GM10248 (cell line): ENCODE data around the gene PPP1R11.
"Not testable (repeated sequence)": the region's sequence is repeated elsewhere in the genome, so short reads cannot be mapped to it uniquely, and the experiment has no call there.

ENCODE experiments used
- CTCF ChIA-PET: fragments of 300-600 bp; sonication (Branson Sonifier 250); formaldehyde crosslinking; extraction: SDS; loops from one replicate; lab custom pipeline; 2021; ENCODE audit warnings: antibody characterized with exemption; lab: Yijun Ruan, JAX
- POLR2A ChIA-PET: fragments of 350-650 bp; sonication (Branson Sonifier 250); formaldehyde crosslinking; extraction: SDS; loops from one replicate; lab custom pipeline; 2020; ENCODE audit warnings: antibody characterized with exemption; lab: Yijun Ruan, JAX
- DNase-seq: peaks from one replicate; pipeline ENCODE4 v3.0.0; 2012; ENCODE audit errors: extremely low spot score
- TF ChIP-seq, protein P1 (sequence below): IDR thresholded peaks from 2 replicates; pipeline ENCODE4 v1.5.1; 2012; ENCODE audit warnings: mild to moderate bottlenecking, low read depth; ENCODE audit errors: extremely low read depth, missing control alignments, control extremely low read depth

The PPP1R11 gene

DNA sequence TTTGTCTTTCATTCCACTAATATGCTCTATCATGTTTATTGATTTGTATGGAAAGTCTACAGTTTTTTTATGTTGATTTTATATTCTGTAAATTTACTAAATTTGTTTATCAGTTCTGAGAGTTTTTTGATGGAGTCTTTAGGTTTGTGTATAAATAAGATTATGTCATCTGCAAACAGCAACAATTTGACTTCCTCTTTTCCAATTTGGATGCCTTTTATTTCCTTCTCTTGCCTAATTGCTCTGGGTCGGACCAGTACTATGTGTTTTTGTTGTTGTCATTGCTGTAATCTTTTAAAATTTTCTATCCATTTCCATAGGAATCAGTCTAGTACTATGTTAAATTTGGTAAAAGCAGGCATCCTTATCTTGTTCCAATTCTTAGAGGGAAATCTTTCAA lies 37.4 kb upstream of the PPP1R11 start:
- DNase-seq: no peak
- ChIA-PET POLR2A (no interaction called here), CTCF (interaction anchor here (1.2 kb wide), 1 partner anchor 10 kb away, joined by 4 read pairs; no protein-coding TSS in a partner anchor)
- TF ChIP-seq, protein P1, sequence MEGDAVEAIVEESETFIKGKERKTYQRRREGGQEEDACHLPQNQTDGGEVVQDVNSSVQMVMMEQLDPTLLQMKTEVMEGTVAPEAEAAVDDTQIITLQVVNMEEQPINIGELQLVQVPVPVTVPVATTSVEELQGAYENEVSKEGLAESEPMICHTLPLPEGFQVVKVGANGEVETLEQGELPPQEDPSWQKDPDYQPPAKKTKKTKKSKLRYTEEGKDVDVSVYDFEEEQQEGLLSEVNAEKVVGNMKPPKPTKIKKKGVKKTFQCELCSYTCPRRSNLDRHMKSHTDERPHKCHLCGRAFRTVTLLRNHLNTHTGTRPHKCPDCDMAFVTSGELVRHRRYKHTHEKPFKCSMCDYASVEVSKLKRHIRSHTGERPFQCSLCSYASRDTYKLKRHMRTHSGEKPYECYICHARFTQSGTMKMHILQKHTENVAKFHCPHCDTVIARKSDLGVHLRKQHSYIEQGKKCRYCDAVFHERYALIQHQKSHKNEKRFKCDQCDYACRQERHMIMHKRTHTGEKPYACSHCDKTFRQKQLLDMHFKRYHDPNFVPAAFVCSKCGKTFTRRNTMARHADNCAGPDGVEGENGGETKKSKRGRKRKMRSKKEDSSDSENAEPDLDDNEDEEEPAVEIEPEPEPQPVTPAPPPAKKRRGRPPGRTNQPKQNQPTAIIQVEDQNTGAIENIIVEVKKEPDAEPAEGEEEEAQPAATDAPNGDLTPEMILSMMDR: no peak

DNA sequence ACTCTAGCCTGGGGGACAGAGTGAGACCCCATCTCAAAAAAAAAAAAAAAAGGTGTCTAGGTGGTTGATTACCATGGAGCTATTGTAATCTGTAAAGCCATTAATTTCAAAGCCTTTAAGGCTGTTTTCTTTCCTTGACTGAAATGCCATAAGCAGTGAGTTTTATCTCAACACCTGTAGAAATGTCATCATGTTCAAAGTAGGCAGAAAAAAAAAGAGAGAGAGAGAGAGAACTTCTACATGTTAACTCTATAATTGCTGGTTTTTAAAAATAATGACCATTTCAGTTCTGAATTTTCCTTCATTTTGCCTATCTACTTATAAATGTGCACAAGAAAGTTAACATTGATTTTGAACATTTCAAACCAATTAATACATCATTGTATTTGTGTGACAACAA lies 35.6 kb upstream of the PPP1R11 start:
- ChIA-PET POLR2A (no interaction called here), CTCF (interaction anchor here (1.5 kb wide), 1 partner anchor 14 kb away, joined by 3 read pairs; no protein-coding TSS in a partner anchor)
- no peak for DNase-seq
- TF ChIP-seq, protein P1: no peak

DNA sequence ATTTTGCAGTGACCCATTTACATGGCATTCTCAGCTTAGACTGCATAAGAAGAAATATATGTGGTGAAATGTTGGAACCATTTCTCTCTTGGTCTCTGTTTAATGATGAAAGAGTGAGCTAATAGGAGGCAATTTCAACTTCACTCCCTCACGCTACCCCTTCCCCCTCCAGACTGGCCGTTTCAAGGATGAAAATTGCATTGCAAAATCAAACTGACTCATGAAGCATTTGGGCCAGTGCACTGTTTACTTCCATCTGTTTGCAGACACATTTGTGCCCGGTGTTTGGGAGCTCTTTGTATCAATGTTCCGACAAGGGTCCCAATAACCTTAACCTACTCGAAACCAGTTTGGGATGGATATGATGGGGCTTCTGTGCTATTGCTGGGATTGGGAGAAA lies 33.6 kb upstream of the PPP1R11 start:
- POLR2A ChIA-PET, DNase-seq: not testable (repeated sequence)
- CTCF ChIA-PET: interaction anchor here (1.2 to 1.3 kb wide), 2 partner anchors 10 to 57 kb away, joined by 3 to 4 read pairs; no protein-coding TSS in a partner anchor

DNA sequence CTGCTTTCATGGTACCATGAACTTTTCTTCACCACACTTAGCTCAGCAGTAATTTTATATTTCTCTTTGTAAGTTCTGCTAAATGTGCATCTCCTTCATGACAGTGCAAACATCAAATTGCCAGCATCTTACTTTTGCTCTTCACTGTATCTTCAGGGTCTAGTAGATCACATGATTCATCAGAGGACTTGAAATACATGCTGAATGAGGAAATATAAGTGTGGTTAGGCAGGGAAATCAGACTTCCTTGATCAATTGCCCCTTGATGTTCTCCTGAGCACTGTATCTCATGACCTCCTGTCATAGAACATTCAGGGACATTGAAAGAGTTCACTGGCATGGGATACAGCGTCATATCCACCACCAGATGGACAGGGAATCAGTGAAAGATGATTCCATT lies 31.2 kb upstream of the PPP1R11 start:
- CTCF ChIA-PET: interaction anchor here (1.2 to 3.8 kb wide), 4 partner anchors 10 to 16 kb away, joined by 4 to 14 read pairs (median 6); no protein-coding TSS in a partner anchor
- POLR2A ChIA-PET: no interaction called here
- DNase-seq: no peak
- TF ChIP-seq, protein P1: no peak

DNA sequence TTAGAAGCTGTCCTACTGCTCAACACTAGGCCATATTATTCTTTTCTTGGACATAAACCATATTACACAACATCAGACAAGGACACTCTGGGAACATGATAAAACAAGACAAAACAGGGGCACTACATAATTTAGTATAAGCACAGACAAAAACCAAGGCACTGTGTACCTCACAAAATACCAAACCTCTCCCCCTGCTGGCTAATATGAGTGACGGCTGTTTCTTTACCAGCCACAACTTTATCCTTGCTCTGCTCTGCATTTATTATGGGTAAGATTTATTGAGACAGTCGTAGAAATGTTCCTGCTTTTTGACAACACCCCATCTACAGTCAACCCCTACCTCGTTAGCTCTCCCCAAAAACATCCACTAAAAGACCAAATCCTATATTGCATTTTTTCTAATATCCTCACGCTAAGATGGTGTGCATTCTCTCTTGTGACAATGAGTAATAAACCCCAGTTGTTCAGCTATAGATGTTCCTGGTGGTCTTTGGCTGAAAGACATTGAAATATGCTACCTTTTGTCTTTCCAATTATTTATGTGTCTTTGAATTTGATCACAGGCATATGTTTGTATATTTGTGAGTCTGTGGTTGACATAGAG lies 29.7 kb upstream of the PPP1R11 start:
- ChIA-PET POLR2A (no interaction called here), CTCF (interaction anchor here (1.0 to 3.8 kb wide), 7 partner anchors 9 to 189 kb away, joined by 3 to 14 read pairs (median 4); no protein-coding TSS in a partner anchor)
- TF ChIP-seq, protein P1: peak; percentile 61
- peak; percentile 38 for DNase-seq

DNA sequence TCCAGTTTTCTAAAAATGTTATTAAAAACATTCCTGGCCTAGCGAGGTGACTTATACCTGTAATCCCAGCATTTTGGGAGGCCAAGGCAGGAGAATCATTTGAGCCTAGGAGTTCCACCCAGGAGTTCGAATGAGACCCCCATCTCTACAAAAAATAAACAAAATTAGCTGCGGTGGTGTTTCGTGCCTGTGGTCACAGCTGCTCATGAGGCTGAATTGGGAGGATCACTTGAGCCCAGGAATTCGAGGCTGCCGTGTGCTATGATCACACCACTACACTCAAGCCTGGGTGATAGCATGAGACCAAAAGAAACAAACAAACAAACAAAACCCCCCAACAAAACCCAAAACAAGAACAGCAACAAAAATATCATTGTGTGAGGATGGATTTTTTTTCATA lies 25.8 kb upstream of the PPP1R11 start:
- ChIA-PET POLR2A (no interaction called here), CTCF (no interaction called here)
- TF ChIP-seq, protein P1: no peak
- DNase-seq: no peak

DNA sequence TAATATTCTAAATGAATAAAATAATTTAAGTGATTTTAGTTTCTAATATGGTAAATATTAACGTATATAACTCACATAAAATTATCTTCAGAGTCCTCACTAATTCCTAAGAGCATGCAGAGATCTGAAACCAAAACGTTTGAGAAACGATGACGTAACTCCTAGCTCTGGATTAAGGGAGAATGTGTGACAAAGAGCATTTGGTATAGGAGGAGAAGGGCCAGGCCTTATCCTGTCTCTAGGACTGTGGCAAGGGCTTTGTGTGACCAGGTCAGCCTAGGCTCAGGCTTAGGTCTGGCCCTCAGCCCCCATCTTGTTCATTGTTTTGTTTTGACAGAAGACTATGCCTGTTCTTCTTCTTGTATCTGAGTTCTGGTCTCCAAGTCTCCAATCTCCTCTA lies 25.2 kb upstream of the PPP1R11 start:
- POLR2A ChIA-PET: no interaction called here
- DNase-seq: no peak
- TF ChIP-seq, protein P1: no peak
- CTCF ChIA-PET: no interaction called here
